GM12878 (cell line): ENCODE results near the gene INPP4B. TPM values are rescaled to one million over a fixed set of nuclear protein-coding genes. Genes with fewer than 3 reads are reported as not detected.

ENCODE experiments used
- ATAC-seq: fragments of 200-7000 bp; cut with Tn5 transposase; 3 replicates; pipeline ENCODE4 v1.9.1; 2020; ENCODE audit warnings: mild to moderate bottlenecking, moderate library complexity
- BruUV-seq: library from RNA; stranded (reverse); fragments of 400-500 nt; replicated peaks from 2 replicates; lab custom pipeline; 2021; lab: Mats Ljungman, UMichigan
- CTCF ChIA-PET: fragments of 300-600 bp; sonication (Branson Sonifier 250); formaldehyde crosslinking; extraction: SDS; loops from one replicate; lab custom pipeline; 2021; ENCODE audit warnings: inconsistent platforms; lab: Yijun Ruan, JAX
- POLR2A ChIA-PET: fragments of 350-600 bp; formaldehyde crosslinking; extraction: SDS; loops from one replicate; lab custom pipeline; 2021; ENCODE audit warnings: inconsistent platforms; lab: Charles Lee
- RAD21 ChIA-PET: fragments of 300-600 bp; sonication (Branson Sonifier 250); formaldehyde crosslinking; loops from one replicate; lab custom pipeline; 2023; ENCODE audit warnings: antibody characterized with exemption; ENCODE audit not compliant: unreplicated experiment; lab: Charles Lee
- SMC1A ChIA-PET: fragments of 300-600 bp; sonication (Branson Sonifier 250); formaldehyde crosslinking; loops from one replicate; lab custom pipeline; 2023; ENCODE audit not compliant: unreplicated experiment, uncharacterized antibody; lab: Charles Lee
- DNase-seq: peaks from one replicate; pipeline ENCODE4 v3.0.0-alpha.2; 2011; ENCODE audit warnings: low read depth, low spot score
- FAIRE-seq: peaks from 3 replicates; lab custom pipeline; 2011; peaks lifted over from hg19 to GRCh38; lab: Jason Lieb, UNC
- H2AFZ ChIP-seq: 2 replicates; pipeline ENCODE4 v1.6.0; 2011; ENCODE audit warnings: low read depth, low read length, control low read depth; ENCODE audit not compliant: control insufficient read depth
- H3K27ac ChIP-seq: 2 replicates; pipeline ENCODE4 v1.5.1; 2011; ENCODE audit warnings: control low read depth; ENCODE audit not compliant: control insufficient read depth, insufficient read depth
- H3K27me3 ChIP-seq, 2 experiments: replicated peaks in 1 of 2; 2 replicates each; pipeline versions ENCODE4 v1.6.0 to v1.6.1; 2011; ENCODE audit warnings: low read length in 1 of 2; ENCODE audit not compliant: control insufficient read depth in 2 of 2, insufficient read depth in 2 of 2
- H3K36me3 ChIP-seq, 2 experiments: 2 replicates each; pipeline ENCODE4 v1.5.1; 2011; ENCODE audit warnings: low read length in 1 of 2; ENCODE audit not compliant: control insufficient read depth in 2 of 2, insufficient read depth in 2 of 2
- H3K4me1 ChIP-seq: 2 replicates; pipeline ENCODE4 v1.6.1; 2011; ENCODE audit warnings: mild to moderate bottlenecking, low read length, moderate library complexity, mixed read lengths; ENCODE audit not compliant: control insufficient read depth, insufficient read depth
- H3K4me2 ChIP-seq: 2 replicates; pipeline ENCODE4 v1.6.0; 2011; ENCODE audit warnings: control low read depth; ENCODE audit not compliant: control insufficient read depth, insufficient read depth
- H3K4me3 ChIP-seq: fragments of 200-600 bp; sonication (generic); 2 replicates; pipeline ENCODE4 v1.5.1; 2016
- H3K79me2 ChIP-seq: 2 replicates; pipeline ENCODE4 v1.6.0; 2011; ENCODE audit warnings: low read length; ENCODE audit not compliant: control insufficient read depth, insufficient read depth
- H3K9ac ChIP-seq: 2 replicates; pipeline ENCODE4 v1.8.0; 2011; ENCODE audit warnings: low read length, control low read depth, mixed read lengths; ENCODE audit not compliant: control insufficient read depth, insufficient read depth
- H3K9me3 ChIP-seq: replicated peaks from 3 replicates; pipeline ENCODE4 v1.5.1; 2011; ENCODE audit warnings: mild to moderate bottlenecking, low read length; ENCODE audit not compliant: control insufficient read depth, insufficient read depth
- H4K20me1 ChIP-seq: 2 replicates; pipeline ENCODE4 v1.6.0; 2011; ENCODE audit not compliant: control insufficient read depth, insufficient read depth
- KAT2A ChIP-seq: conservative IDR thresholded peaks from 2 replicates; pipeline ENCODE4 v1.6.1; 2011; ENCODE audit warnings: low read depth, low read length; ENCODE audit not compliant: control insufficient read depth
- TCF7 ChIP-seq: IDR thresholded peaks from 2 replicates; pipeline ENCODE4 v1.6.1; 2014; ENCODE audit warnings: antibody characterized with exemption, borderline replicate concordance
- ZBTB11 ChIP-seq: fragments of 450-650 bp; formaldehyde crosslinking; IDR thresholded peaks from 2 replicates; pipeline ENCODE4 v1.5.0; 2022; ENCODE audit warnings: mild to moderate bottlenecking, missing genetic modification characterization
- ZNF274 ChIP-seq: IDR thresholded peaks from one replicate; pipeline ENCODE4 v1.8.0; 2011; ENCODE audit not compliant: insufficient read length, insufficient read depth
- ZNF592 ChIP-seq: fragments of 450-650 bp; IDR thresholded peaks from 2 replicates; pipeline ENCODE4 v1.6.1; 2017; ENCODE audit warnings: mild to moderate bottlenecking, moderate library complexity
- WGBS: methylation state at CpG from one replicate; pipeline ENCODE4 v1.1.6; 2016; ENCODE audit warnings: low lambda C conversion rate; ENCODE audit not compliant: insufficient replicate concordance, insufficient coverage; ENCODE audit errors: missing lambda C conversion rate; 5-methylcytosine and 5-hydroxymethylcytosine counted together
- in situ Hi-C: fragments of 300-500 bp; cut with MboI; formaldehyde crosslinking; loops from 9 replicates; pipeline ENCODE4 v1.14.3; 2018; ENCODE audit warnings: mixed read lengths
- intact Hi-C: fragments of 100-400 bp; cut with micrococcal nuclease; formaldehyde crosslinking; loops from one replicate; pipeline ENCODE4 v1.14.2; 2022; ENCODE audit not compliant: unreplicated experiment
- polyA plus RNA-seq, 11 experiments: library from polyadenylated mRNA; depleted of rRNA in 4 of 11; unstranded in 6 of 11; stranded (reverse) in 5 of 11; fragments of >200 nt; fragmentation: Nextera tagmentation in 4 of 11; fragmentation: Illumina TruSeq in 1 of 11; extraction: Ambion mirVana in 4 of 11; extraction: Trizol in 1 of 11; gene quantifications; 1 replicate in 1 of 11; 2 replicates in 10 of 11; pipeline versions ENCODE4 v1.2.1 to v1.2.3, GENCODE V29; 2011 to 2016; ENCODE audit warnings: inconsistent platforms in 2 of 11, missing spikeins in 2 of 11, low read depth in 1 of 11
- total RNA-seq, 4 experiments: library from RNA; depleted of rRNA in 3 of 4; stranded (reverse); fragments of >200 nt in 3 of 4; fragmentation: Illumina TruSeq in 1 of 4; extraction: Trizol in 1 of 4; gene quantifications; 2 replicates each; pipeline versions ENCODE4 v1.2.1 to v1.2.3, GENCODE V29; 2013 to 2021

The INPP4B gene
- total and polyA plus RNA-seq, 10 of the 15 experiments (the other 5 are each of a cell fraction or from before 2014, with no cell fraction given) = 0.53 to 11.2 (median 0.95) TPM

GRCh38 chr4:142480244-142480643 is 365.9 kb downstream of the INPP4B start:
- no peaks in the 10 kb centered on the region for H3K4me1 ChIP-seq
- TF ChIP-seq ZBTB11 (CRISPR knock-in tag) (no peak), TCF7 (no peak), KAT2A (no peak), ZNF592 (no peak), ZNF274 (no peak)
- H3K27me3 ChIP-seq = no peaks in the 10 kb centered on the region
- H3K79me2 ChIP-seq = no peaks in the 10 kb centered on the region
- intact Hi-C loops (no loop called here), in situ Hi-C loops (no loop called here)
- H3K4me3 ChIP-seq = no peak overlapping the region
- H3K4me2 ChIP-seq = no peak overlapping the region
- SMC1A ChIA-PET = interaction anchor here (0.8 to 4.2 kb wide), 12 partner anchors 9 to 242 kb away, joined by 3 to 17 read pairs (median 5); no protein-coding TSS in a partner anchor
- ATAC-seq (no peak), DNase-seq (no peak), FAIRE-seq (no peak)
- WGBS = 0% methylated on average over 1 of the region's 1 CpG
- CTCF ChIA-PET = interaction anchor here (1.1 to 1.5 kb wide), 4 partner anchors 13 to 240 kb away, joined by 3 to 6 read pairs (median 4); no protein-coding TSS in a partner anchor
- H2AFZ ChIP-seq = no peak overlapping the region
- no peaks in the 10 kb centered on the region for H4K20me1 ChIP-seq
- BruUV-seq = no TSS peak
- H3K27ac ChIP-seq = no peak overlapping the region
- POLR2A ChIA-PET = interaction anchor here (0.6 to 0.7 kb wide), 2 partner anchors 55 to 91 kb away, joined by 4 read pairs; no protein-coding TSS in a partner anchor
- H3K9ac ChIP-seq = no peak overlapping the region
- H3K36me3 ChIP-seq = no peaks in the 10 kb centered on the region
- RAD21 ChIA-PET = interaction anchor here (1.3 to 2.4 kb wide), 3 partner anchors 9 to 87 kb away, joined by 3 to 9 read pairs (median 3); no protein-coding TSS in a partner anchor
- H3K9me3 ChIP-seq = no peaks in the 10 kb centered on the region
